Activated T-cell treated with anti-CD3 and anti-CD28 coated beads for 4 hours (primary cell): Measurements from ENCODE around the gene THY1.
"Not testable (repeated sequence)": the region's sequence is repeated elsewhere in the genome, so short reads cannot be mapped to it uniquely, and the experiment has no call there.

Experiments
- DNase-seq: peaks from one replicate; pipeline ENCODE4 v3.0.0-alpha.2; 2020

THY1 gene

GRCh38 chr11:119422809-119423508, at the start of gene THY1:
Gene THY1, minus strand, starts transcription at chr11:119423172. Its CDS starts 2,267 bp downstream, at chr11:119420905.
- DNase-seq = no peak

GRCh38 chr11:119472186-119472855, 49.3 kb upstream of the THY1 start:
- no peak for DNase-seq

GRCh38 chr11:119471329-119471728, 48.4 kb upstream of the THY1 start:
- no peak for DNase-seq

- no peak for DNase-seq
Measured at GRCh38 chr11:119470317-119471291, 47.6 kb upstream of the THY1 start.

GRCh38 chr11:119469506-119469905, 46.5 kb upstream of the THY1 start:
- no peak for DNase-seq

- no peak for DNase-seq
Measured at GRCh38 chr11:119468511-119468910, 45.5 kb upstream of the THY1 start.

GRCh38 chr11:119461229-119461963, 38.4 kb upstream of the THY1 start:
- no peak for DNase-seq

GRCh38 chr11:119460582-119460981, 37.6 kb upstream of the THY1 start:
- no peak for DNase-seq

- no peak for DNase-seq
Measured at GRCh38 chr11:119460097-119460496, 37.1 kb upstream of the THY1 start.

- no peak for DNase-seq
Measured at GRCh38 chr11:119459293-119459976, 36.5 kb upstream of the THY1 start.

GRCh38 chr11:119455708-119456107, 32.7 kb upstream of the THY1 start:
- not testable (repeated sequence) for DNase-seq

GRCh38 chr11:119455241-119455640, 32.3 kb upstream of the THY1 start:
- not testable (repeated sequence) for DNase-seq

GRCh38 chr11:119453881-119454280, 30.9 kb upstream of the THY1 start:
- DNase-seq = no peak

- no peak for DNase-seq
Measured at GRCh38 chr11:119450590-119451326, 27.8 kb upstream of the THY1 start.

GRCh38 chr11:119449498-119449897, 26.5 kb upstream of the THY1 start:
- DNase-seq = no peak

GRCh38 chr11:119448380-119448779, 25.4 kb upstream of the THY1 start:
- no peak for DNase-seq

- no peak for DNase-seq
Measured at GRCh38 chr11:119447664-119448242, 24.8 kb upstream of the THY1 start.

GRCh38 chr11:119446871-119447663, 24.1 kb upstream of the THY1 start:
- DNase-seq = no peak

GRCh38 chr11:119446434-119446833, 23.5 kb upstream of the THY1 start:
- DNase-seq = no peak

- no peak for DNase-seq
Measured at GRCh38 chr11:119445850-119446249, 22.9 kb upstream of the THY1 start.
